Nucleus accumbens (tissue), 56 donors: Measurements from ENCODE around the gene AKNA.

Experiments
- DNase-seq, 56 donors: peaks; one replicate each; lab custom pipeline; 2025; lab: John Stamatoyannopoulos, UW

Gene AKNA

GRCh38 chr9:114387680-114388356, at the start of gene AKNA:
Gene AKNA, minus strand, starts transcription at chr9:114387982. Its CDS starts 6,649 bp downstream, at chr9:114381333.
- DNase-seq: peak in 55 of 56 donors; percentile 30 to 87 (median 69)

- DNase-seq: no peak
These were observed 49.7 kb upstream of the AKNA start for GRCh38 chr9:114437401-114437893.

GRCh38 chr9:114434878-114435311, 47.1 kb upstream of the AKNA start:
- DNase-seq: peak in 28 of 56 donors; percentile 8 to 48 (median 29)

- no peak for DNase-seq
These were observed 46.0 kb upstream of the AKNA start for GRCh38 chr9:114433720-114434255.

- DNase-seq: no peak
These were observed 45.3 kb upstream of the AKNA start for GRCh38 chr9:114433086-114433485.

- DNase-seq: no peak
These were observed 44.7 kb upstream of the AKNA start for GRCh38 chr9:114432323-114433067.

- DNase-seq: no peak
These were observed 44.0 kb upstream of the AKNA start for GRCh38 chr9:114431770-114432169.

GRCh38 chr9:114431003-114431402, 43.2 kb upstream of the AKNA start:
- no peak for DNase-seq

- no peak for DNase-seq
These were observed 42.7 kb upstream of the AKNA start for GRCh38 chr9:114430457-114430856.

GRCh38 chr9:114429488-114429887, 41.7 kb upstream of the AKNA start:
- DNase-seq: no peak

GRCh38 chr9:114428466-114428865, 40.7 kb upstream of the AKNA start:
- peak in 6 of 56 donors; percentile 8 to 53 (median 20) for DNase-seq

GRCh38 chr9:114427644-114428043, 39.9 kb upstream of the AKNA start:
- no peak for DNase-seq

GRCh38 chr9:114426046-114426948, 38.5 kb upstream of the AKNA start:
- DNase-seq: no peak

GRCh38 chr9:114425126-114425525, 37.3 kb upstream of the AKNA start:
- DNase-seq: no peak

- no peak for DNase-seq
These were observed 36.3 kb upstream of the AKNA start for GRCh38 chr9:114424126-114424525.

GRCh38 chr9:114423181-114423580, 35.4 kb upstream of the AKNA start:
- no peak for DNase-seq

- no peak for DNase-seq
These were observed 33.4 kb upstream of the AKNA start for GRCh38 chr9:114421147-114421546.

- DNase-seq: no peak
These were observed 32.0 kb upstream of the AKNA start for GRCh38 chr9:114419796-114420195.

- DNase-seq: no peak
These were observed 30.3 kb upstream of the AKNA start for GRCh38 chr9:114418053-114418452.

- no peak for DNase-seq
These were observed 29.7 kb upstream of the AKNA start for GRCh38 chr9:114417511-114417910.
